K562 (cell line): ENCODE measurements around the gene VWA7.

ENCODE experiments used
- CTCF ChIP-seq, 3 experiments: IDR thresholded peaks in 2 of 3; conservative IDR thresholded peaks in 1 of 3; 2 replicates each; pipeline ENCODE4 v1.5.1; 2011 to 2012; ENCODE audit warnings: low read length in 3 of 3, mild to moderate bottlenecking in 3 of 3, control low read depth in 2 of 3, improper control_type of control experiment in 1 of 3, inconsistent platforms in 1 of 3, low read depth in 1 of 3, mixed read lengths in 1 of 3, moderate library complexity in 1 of 3; ENCODE audit not compliant: insufficient read depth in 2 of 3
- GABPB1 ChIP-seq: sonication (generic); formaldehyde crosslinking; IDR thresholded peaks from 2 replicates; pipeline ENCODE4 v1.8.0; 2022; ENCODE audit warnings: mild to moderate bottlenecking, missing genetic modification reagents
- MCM2 ChIP-seq: fragments of 450-650 bp; IDR thresholded peaks from 2 replicates; pipeline ENCODE4 v1.6.1; 2017; ENCODE audit warnings: low read depth, mild to moderate bottlenecking
- MXD1 ChIP-seq: fragments of 250-450 bp; sonication (Bioruptor Pico); IDR thresholded peaks from 2 replicates; pipeline ENCODE4 v1.8.0; 2021; ENCODE audit warnings: borderline replicate concordance, mild to moderate bottlenecking, moderate library complexity; ENCODE audit not compliant: poor library complexity, severe bottlenecking
- NCOA2 ChIP-seq, 2 experiments: fragments of 450-650 bp; IDR thresholded peaks; 2 replicates each; pipeline ENCODE4 v1.6.1; 2018; ENCODE audit warnings: mild to moderate bottlenecking in 2 of 2, moderate library complexity in 1 of 2; ENCODE audit not compliant: partially characterized antibody in 2 of 2
- PATZ1 ChIP-seq: fragments of 250-450 bp; sonication (Bioruptor Pico); IDR thresholded peaks from 2 replicates; pipeline ENCODE4 v1.5.0; 2020; ENCODE audit warnings: mild to moderate bottlenecking, borderline replicate concordance
- SIN3A ChIP-seq, 2 experiments: fragments of 150-350 bp in 1 of 2; IDR thresholded peaks; 2 replicates each; pipeline ENCODE4 v1.6.1; 2011 to 2016; ENCODE audit warnings: borderline replicate concordance in 2 of 2, low read depth in 2 of 2, low read length in 2 of 2, mild to moderate bottlenecking in 2 of 2, moderate library complexity in 2 of 2; ENCODE audit not compliant: control insufficient read depth in 1 of 2
- USF1 ChIP-seq: sonication (generic); formaldehyde crosslinking; IDR thresholded peaks from 2 replicates; pipeline ENCODE4 v1.9.0; 2022; ENCODE audit warnings: mild to moderate bottlenecking, missing genetic modification reagents
- ZBTB40 ChIP-seq, 2 experiments: fragments of 450-650 bp in 1 of 2; sonication (generic) in 1 of 2; formaldehyde crosslinking in 1 of 2; IDR thresholded peaks; 2 replicates each; pipeline versions ENCODE4 v1.7.1 to v1.9.0; 2016 to 2022; ENCODE audit warnings: inconsistent platforms in 1 of 2, mild to moderate bottlenecking in 1 of 2, missing genetic modification reagents in 1 of 2
- ZEB2 ChIP-seq: fragments of 450-650 bp; IDR thresholded peaks from 2 replicates; pipeline ENCODE4 v1.6.1; 2016
- ZHX1 ChIP-seq: fragments of 150-350 bp; conservative IDR thresholded peaks from 2 replicates; pipeline ENCODE4 v1.6.1; 2014; ENCODE audit warnings: low read length

- peak; percentile 99 to 100 (median 100) for TF ChIP-seq CTCF (IDR thresholded peaks at IDR 0.05 in 2 of 3, conservative IDR thresholded peaks at IDR 0.05 in 1 of 3; ENCODE audit: insufficient read depth in 2 of 3, low read depth in 1 of 3, low read length in 3 of 3)
- no peak for TF ChIP-seq PATZ1
- TF ChIP-seq ZHX1: peak; percentile 62; the same call in 1 of the 2 replicates
- peak; percentile 93 for TF ChIP-seq ZEB2
- peak; percentile 100 for TF ChIP-seq MXD1 (CRISPR knock-in tag)
- TF ChIP-seq SIN3A (IDR thresholded peaks at IDR 0.05; ENCODE audit: borderline replicate concordance in 2 of 2, control insufficient read depth in 1 of 2, low read depth in 2 of 2, low read length in 2 of 2): peak; percentile 99
- no peak for TF ChIP-seq MCM2
- TF ChIP-seq USF1: peak; percentile 86
- TF ChIP-seq GABPB1: peak; percentile 79; the same call in 1 of the 2 replicates
- peak in 1 of 2 experiments; percentile 96 for TF ChIP-seq NCOA2 (IDR thresholded peaks at IDR 0.05; ENCODE audit: partially characterized antibody in 2 of 2)
- no peak; the same call in 1 of the 2 replicates for TF ChIP-seq ZBTB40 (IDR thresholded peaks at IDR 0.05)
- no peak for TF ChIP-seq ZBTB40 (CRISPR knock-in tag; IDR thresholded peaks at IDR 0.05)
Measured at GRCh38 chr6:31795616-31796298, 18.6 kb upstream of the VWA7 start, which contains the start of gene VARS1.
